ENCODE results near the gene C3orf70.

DNA sequence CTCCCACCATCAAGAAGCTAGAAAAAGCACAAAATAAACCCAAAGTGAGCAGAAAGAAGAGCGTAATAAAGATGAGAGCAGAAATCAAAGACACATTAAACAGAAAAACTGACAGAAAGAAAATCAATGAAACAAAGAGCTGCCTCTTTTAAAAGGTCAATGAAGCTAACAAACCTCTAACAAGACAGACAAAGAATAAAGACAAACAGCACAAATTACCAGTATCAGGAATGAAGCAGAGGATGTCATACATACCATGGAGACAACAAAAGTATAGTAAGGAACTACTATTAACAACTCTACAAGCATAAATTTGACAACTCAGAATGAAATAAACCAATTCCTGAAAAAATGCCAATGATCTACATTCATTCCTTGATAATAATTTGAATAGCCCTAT, 15.0 kb downstream of the C3orf70 start:
- no peak for TF ChIP-seq YY1 (IDR thresholded peaks at IDR 0.05; ENCODE audit: low read depth)
- TF ChIP-seq EP300 (IDR thresholded peaks at IDR 0.05; ENCODE audit: borderline replicate concordance): no peak
- TF ChIP-seq TEAD4 (IDR thresholded peaks at IDR 0.05): no peak
- no peak for TF ChIP-seq CREB1 (IDR thresholded peaks at IDR 0.05; ENCODE audit: low read depth)
- TF ChIP-seq FOXM1 (IDR thresholded peaks at IDR 0.05; ENCODE audit: borderline replicate concordance, low read depth): no peak

Measured in Ishikawa (cell line).